ENCODE measurements around the gene ACE. TPM values are rescaled to one million over a fixed set of nuclear protein-coding genes. Genes with fewer than 3 reads are reported as not detected.

Gene ACE
- polyA plus RNA-seq, 1 donor: 15.5 TPM

DNA sequence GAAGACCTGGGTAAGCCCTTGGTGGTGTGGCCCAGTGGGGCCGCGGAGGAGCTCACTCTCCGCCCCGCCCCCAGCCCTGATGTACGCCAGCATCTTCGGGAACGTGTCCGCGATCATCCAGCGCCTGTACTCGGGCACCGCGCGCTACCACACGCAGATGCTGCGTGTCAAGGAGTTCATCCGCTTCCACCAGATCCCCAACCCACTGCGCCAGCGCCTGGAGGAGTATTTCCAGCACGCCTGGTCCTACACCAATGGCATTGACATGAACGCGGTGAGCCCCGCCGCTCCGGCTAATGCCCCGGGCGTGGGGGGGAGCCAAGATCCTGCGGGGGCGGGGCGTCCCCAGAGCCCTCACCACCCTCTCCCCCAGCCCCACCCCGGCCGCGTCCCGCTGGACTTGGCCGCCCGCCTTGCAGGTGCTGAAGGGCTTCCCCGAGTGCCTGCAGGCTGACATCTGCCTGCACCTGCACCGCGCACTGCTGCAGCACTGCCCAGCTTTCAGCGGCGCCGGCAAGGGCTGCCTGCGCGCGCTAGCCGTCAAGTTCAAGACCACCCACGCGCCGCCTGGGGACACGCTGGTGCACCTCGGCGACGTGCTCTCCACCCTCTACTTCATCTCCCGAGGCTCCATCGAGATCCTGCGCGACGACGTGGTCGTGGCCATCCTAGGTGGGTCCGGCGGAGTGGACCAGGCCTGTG, 61.3 kb downstream of the ACE start:
- DNase-seq: no peak

DNA sequence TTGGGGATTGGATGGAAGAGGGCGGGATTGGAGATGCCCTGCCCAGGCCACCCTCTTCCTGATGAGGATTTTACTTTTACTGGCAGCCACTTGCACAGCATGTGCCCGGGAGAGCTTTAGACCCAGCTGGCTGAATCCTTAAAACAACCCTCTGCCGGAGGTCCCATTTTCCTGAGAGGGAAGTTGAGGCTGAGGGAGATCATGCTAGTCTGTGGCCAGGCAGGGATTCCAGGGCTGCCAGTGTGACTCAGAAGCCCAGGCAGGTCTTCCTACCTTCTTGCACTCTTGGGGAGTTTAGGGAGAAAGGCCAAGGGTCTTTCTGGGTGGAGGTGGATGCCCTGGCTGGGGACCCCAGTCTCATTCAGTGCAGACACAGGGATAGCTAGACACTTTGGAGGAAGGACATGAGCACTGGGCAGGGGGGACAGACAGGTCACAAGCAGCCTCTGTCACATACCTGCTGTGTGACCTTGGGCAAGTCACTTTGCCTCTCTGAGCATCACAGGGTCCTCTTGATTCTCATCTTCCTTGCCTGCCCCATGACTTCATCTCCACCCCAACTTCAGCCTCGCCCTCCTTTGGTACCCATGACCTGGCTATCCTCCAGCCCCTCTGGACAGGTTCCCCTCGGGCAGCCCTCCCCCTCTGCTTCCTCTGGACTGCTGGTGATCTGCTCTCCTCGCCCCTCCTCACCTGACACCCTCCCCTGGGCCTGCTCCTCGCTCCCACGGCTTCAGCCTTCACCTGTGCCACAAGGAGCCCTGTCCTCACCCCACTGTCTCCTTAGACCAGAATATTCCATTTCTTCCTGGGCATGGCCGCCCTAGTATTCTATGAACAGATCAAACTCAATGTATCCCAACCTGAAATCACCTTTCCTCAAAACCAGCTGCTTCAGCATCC, 62.1 kb downstream of the ACE start:
- DNase-seq: no peak

DNA sequence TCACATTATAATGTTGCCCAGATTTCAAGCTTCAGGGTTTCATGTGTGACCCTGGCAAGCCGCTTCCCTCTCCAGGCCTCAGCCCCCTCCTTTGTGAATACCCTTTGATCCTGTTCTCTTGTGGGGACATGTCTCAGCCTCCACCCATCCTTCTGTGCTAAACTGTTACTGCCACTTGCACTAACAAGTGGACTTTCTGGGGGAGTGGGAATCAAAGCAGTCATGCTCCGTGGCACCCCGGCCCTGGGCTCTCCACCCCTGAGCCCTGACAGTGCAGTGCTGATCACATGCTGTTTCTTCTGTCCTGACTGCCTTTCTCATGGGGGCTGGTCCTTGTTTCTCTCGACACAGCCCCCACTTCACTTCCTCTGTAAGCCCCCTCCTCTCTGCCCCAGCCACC, 63.7 kb downstream of the ACE start:
- DNase-seq: no peak

DNA sequence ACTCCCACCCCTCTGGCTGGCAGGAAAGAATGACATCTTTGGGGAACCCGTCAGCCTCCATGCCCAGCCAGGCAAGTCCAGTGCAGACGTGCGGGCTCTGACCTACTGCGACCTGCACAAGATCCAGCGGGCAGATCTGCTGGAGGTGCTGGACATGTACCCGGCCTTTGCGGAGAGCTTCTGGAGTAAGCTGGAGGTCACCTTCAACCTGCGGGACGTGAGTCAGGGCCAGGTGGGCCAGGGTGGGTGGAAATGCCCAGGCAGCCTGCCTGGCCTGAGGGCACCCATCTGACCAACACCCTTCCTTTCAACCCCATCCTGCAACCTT, 65.3 kb downstream of the ACE start:
- DNase-seq: no peak

DNA sequence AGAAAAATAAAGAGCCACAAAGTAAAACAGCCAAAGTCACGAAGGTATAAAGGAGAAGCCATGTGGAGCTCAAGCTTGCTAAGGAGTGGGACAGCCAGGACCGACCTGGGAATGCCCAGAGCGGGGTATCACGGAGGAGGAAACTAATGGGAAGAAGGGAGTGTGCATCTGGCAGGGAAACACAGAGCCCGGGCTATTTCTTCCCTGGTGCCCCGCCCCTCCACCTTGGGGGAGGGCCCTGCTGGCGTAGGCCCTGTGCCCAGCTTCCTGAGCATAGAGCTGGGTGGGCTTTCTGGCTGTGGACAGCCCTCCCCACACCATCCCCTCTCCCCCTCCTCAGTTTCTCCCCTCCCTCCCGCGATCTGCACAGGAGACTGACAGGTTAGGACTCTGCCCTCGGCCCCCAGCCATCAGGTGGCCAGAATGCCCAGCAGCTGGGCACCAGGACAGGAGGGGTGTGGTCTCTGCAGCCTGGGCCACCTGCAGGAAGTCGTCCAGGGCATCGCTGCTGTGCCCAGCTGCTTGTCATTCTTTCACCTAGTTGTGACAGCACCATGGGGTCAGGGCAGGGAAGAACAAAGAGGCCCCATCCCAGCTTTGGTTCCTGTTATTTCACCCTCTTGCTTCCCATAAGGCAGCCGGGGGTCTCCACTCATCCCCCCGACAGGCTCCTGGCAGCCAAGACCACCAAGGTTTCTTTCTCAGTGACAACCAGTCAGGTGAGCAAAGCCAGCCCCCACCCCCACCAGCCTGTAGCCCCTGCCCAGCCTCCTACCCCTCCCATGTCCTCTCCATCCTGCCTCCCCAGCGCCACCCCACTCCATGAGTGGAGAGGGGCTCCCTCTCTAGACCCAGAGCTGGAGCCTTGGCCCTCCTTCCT, 66.3 kb downstream of the ACE start:
- no peak for DNase-seq

DNA sequence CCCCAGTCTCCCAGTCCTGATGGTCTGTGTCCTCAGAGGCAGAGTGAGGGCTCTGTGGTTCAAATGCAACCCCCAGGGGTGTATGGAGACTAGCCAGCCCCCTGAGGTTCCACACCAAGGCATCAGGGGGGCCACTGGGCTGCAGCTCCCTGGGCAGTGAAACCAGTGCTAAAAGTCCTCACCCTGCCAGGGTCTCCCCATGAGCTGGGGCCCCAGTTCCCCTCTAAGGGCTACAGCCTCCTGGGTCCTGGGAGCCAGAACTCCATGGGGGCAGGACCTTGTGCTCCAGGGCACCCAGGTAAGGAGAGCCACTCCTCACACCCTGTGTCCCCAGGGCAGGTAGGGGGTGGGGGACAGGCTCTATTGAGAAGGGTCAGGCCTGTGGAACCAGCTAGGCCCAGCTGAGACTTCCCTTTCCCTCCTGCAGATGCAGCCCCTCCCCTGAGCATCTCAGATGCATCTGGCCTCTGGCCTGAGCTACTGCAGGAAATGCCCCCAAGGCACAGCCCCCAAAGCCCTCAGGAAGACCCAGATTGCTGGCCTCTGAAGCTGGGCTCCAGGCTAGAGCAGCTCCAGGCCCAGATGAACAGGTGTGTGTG, 67.1 kb downstream of the ACE start:
- DNase-seq: no peak

DNA sequence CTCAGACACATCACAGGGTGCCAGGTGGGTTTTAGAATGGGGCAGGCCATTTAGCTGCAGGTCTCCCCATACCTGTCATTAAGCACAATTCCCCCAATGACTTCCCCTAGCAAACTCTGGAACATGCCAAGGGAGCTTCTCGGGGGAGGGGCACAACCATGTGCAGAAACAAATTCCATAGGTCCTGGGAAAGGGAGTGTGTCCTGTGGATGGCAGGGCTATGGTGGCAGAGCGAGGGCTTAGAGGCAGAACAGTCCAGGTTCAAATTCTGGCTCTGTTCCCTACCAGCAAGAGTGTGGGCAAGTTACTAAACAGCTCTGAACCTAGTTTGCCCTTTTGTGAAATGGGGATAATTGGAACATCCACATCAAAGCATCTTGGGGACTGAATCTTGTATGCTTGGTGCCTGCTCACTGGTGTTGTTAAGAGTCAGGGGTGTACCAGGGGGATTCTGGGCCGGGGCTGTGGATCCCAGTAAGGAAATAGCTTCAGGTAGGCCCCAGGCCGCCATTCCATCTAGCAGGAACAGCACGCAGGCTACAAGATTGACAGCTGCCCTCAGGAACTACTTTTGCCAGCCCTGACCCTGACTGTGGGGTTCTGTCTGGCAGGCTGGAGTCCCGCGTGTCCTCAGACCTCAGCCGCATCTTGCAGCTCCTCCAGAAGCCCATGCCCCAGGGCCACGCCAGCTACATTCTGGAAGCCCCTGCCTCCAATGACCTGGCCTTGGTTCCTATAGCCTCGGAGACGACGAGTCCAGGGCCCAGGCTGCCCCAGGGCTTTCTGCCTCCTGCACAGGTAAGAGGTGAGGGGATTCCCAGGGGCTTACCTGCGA, 67.8 kb downstream of the ACE start:
- DNase-seq: no peak

DNA sequence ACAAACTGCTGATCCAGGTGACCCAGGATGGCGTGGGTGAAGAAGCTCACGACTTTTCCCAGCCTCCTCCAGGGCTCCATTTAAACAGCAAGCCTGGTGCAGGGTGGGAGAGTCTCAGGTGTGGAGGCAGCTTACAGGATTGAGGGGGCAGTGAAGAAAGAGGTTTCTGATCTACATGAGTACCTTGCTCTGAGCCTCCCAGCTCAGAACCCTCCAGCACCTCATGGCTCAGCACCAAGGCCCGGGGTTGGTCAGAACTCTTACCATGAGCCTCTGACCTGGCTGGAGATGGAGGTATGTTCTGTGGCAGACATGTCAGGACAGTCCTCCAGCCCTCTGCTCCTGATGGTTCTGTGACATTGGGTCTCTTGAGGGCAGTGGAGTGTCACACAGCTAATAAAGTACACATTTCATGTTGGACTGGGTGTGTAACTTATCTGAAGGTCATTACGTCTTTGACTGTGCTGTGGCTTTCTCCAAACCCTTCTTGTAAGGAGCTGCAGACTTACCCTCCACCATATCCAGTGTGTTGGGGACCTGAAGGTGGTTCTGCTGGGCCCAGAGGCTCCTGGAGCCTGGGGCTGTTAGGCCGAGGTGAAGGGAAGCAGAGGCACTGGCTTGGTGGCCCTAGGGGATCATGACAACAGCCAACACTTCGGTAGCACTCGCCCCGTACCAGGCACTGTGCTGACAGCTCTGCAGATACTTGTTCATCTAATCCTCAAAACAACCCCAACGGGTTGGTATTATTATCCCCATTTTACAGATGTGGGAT, 69.6 kb downstream of the ACE start:
- no peak for DNase-seq

DNA sequence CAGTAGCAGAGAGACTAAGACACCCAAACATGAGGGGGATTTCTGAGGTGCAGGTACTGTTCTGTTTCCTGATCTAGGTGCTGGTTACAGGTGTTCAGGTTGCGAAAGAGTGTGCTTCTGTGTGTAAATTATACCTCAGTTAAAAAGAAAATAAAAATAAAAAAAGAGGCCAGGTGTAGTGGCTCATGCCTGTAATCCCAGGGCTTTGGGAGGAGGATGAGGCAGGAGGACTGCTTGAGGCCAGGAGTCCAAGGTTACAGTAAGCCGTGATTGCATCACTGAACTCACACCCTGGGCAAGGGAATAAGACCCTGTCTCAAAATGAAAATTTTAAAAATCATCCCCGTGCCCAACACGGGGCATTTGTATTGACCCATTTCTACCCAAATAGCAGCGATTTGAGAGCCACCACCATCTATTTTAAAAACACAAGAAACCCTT, 70.2 kb downstream of the ACE start:
- no peak for DNase-seq

Other genes with a start within 250 kb of the ACE start
- gene CYB561, start 30.8 kb upstream of the ACE start, polyA plus RNA-seq (ENCODE audit: insufficient read length): 24.7 TPM
- gene KCNH6, start 46.3 kb downstream of the ACE start, polyA plus RNA-seq (ENCODE audit: insufficient read length): 2.2 TPM
- gene DCAF7, start 73.4 kb downstream of the ACE start, polyA plus RNA-seq (ENCODE audit: insufficient read length): 117 TPM
- 26.1 TPM for gene TACO1, start 123.8 kb downstream of the ACE start, polyA plus RNA-seq (ENCODE audit: insufficient read length)
- gene MAP3K3, start 145.4 kb downstream of the ACE start, polyA plus RNA-seq (ENCODE audit: insufficient read length): 33.8 TPM
- 22.9 TPM for gene LIMD2, start 223.1 kb downstream of the ACE start, polyA plus RNA-seq (ENCODE audit: insufficient read length)

Measured in left kidney (tissue), 2 donors.